Sciatic nerve (tissue), 2 donors: Measurements from ENCODE around the gene SLC37A3. TPM values are rescaled to one million over a fixed set of nuclear protein-coding genes. Genes with fewer than 3 reads are reported as not detected.

Experiments used
- ATAC-seq: fragments of 200-7000 bp; cut with Tn5 transposase; one replicate; pipeline ENCODE4 v1.9.1; 2020; ENCODE audit warnings: mild to moderate bottlenecking, moderate library complexity
- DNase-seq: peaks from one replicate; pipeline ENCODE4 v3.0.0-alpha.2; 2020; ENCODE audit warnings: low spot score
- intact Hi-C: fragments of 100-400 bp; cut with DNase I; formaldehyde crosslinking; loops from one replicate; pipeline ENCODE4 v1.14.2; 2022
- total RNA-seq: library from RNA; stranded (reverse); fragmentation: NEBNext Ultra II Directional; extraction: Animal tissue kit (Norgen Biotek cat#: 25700); gene quantifications from one replicate; pipeline ENCODE4 v1.2.1, GENCODE V29; 2021
- donor health status: DM: no; HTN: no; CAD: no.
- donor health status: DM: no; HTN: no; CAD: no.

SLC37A3 gene
- total RNA-seq, 1 donor from 2014 or later, result 56.7 TPM

- DNase-seq, result no peak
- no peak for ATAC-seq
- intact Hi-C loops, result no loop called here
Measured at GRCh38 chr7:140294454-140294853, 103.9 kb downstream of the SLC37A3 start.

- intact Hi-C loops, result no loop called here
- DNase-seq (no peak), ATAC-seq (no peak)
Measured at GRCh38 chr7:140292438-140292837, 105.9 kb downstream of the SLC37A3 start.

GRCh38 chr7:140289804-140290203 lies 108.5 kb downstream of the SLC37A3 start:
- intact Hi-C loops, result no loop called here
- DNase-seq, result no peak
- no peak for ATAC-seq

GRCh38 chr7:140287988-140288387 lies 110.3 kb downstream of the SLC37A3 start:
- ATAC-seq (no peak), DNase-seq (no peak)
- intact Hi-C loops, result no loop called here

GRCh38 chr7:140285938-140286337 lies 112.4 kb downstream of the SLC37A3 start:
- intact Hi-C loops, result no loop called here
- ATAC-seq (no peak), DNase-seq (no peak)

GRCh38 chr7:140284062-140284461 lies 114.3 kb downstream of the SLC37A3 start:
- no peak for DNase-seq
- intact Hi-C loops, result no loop called here

More at GRCh38 chr7:140284062-140284461, 114.3 kb downstream of the SLC37A3 start:
- no peak for ATAC-seq

Other genes with a start within 250 kb of the SLC37A3 start
- 24.4 TPM for gene KDM7A, start 221.5 kb downstream of the SLC37A3 start, total RNA-seq
- not detected for gene RAB19, start 5.5 kb upstream of the SLC37A3 start, total RNA-seq
- 113 TPM for gene MKRN1, start 81.0 kb upstream of the SLC37A3 start, total RNA-seq
- gene DENND2A, start 242.3 kb upstream of the SLC37A3 start, total RNA-seq, result 37.6 TPM